GM12892 (cell line): ENCODE measurements around the gene BORCS5.

Experiments used
- POLR2A ChIP-seq: IDR thresholded peaks from 2 replicates; pipeline ENCODE4 v1.6.1; 2011; ENCODE audit warnings: low read depth, low read length, control low read depth
- POLR2AphosphoS5 ChIP-seq: IDR thresholded peaks from 2 replicates; pipeline ENCODE4 v1.6.1; 2011; ENCODE audit warnings: low read depth, low read length, control low read depth
- TAF1 ChIP-seq: IDR thresholded peaks from 2 replicates; pipeline ENCODE4 v1.6.1; 2011; ENCODE audit warnings: low read depth, mild to moderate bottlenecking, control low read depth, low read length, borderline replicate concordance

DNA sequence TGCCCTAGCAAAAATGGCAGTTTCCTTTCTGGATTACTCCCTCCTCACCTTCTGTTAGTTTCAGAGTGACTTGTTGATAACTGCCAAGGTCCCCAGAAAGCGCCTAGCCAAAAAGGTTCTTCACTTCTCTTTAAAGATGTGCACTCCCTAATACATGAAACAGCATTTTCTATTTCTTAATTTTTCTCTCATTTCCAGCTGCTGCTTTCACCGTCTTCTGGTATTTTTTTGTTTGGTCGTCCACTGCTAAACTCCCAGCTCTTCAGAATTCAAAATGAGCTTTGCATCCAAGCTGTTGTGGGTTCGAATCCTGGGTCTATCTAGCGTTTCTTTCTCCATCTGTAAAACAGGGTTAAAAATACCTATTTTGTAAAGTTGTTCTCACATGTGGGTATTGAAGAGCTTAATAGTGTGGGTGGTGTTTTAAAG, 397 bp upstream of the BORCS5 start:
- TF ChIP-seq POLR2AphosphoS5 (no peak), TAF1 (no peak), POLR2A (no peak)
